GM12878 (cell line): ENCODE measurements around the gene ASTN1. TPM values are rescaled to one million over a fixed set of nuclear protein-coding genes. Genes with fewer than 3 reads are reported as not detected.

Experiments
- BCLAF1 ChIP-seq: fragments of 450-650 bp; IDR thresholded peaks from 2 replicates; pipeline ENCODE4 v1.6.1; 2017; ENCODE audit warnings: antibody characterized with exemption, mild to moderate bottlenecking, moderate library complexity
- E2F4 ChIP-seq: IDR thresholded peaks from 2 replicates; pipeline ENCODE4 v1.6.1; 2012; ENCODE audit warnings: low read depth, low read length, improper control_type of control experiment
- NR2C2 ChIP-seq: IDR thresholded peaks from 2 replicates; pipeline ENCODE4 v1.6.1; 2011; ENCODE audit warnings: borderline replicate concordance, low read depth; ENCODE audit not compliant: control insufficient read depth, insufficient read length
- SREBF1 ChIP-seq: IDR thresholded peaks from 2 replicates; pipeline ENCODE4 v1.6.1; 2012; ENCODE audit warnings: mild to moderate bottlenecking, low read length
- TCF12 ChIP-seq: IDR thresholded peaks from 2 replicates; pipeline ENCODE4 v1.6.1; 2011; ENCODE audit warnings: low read depth, mild to moderate bottlenecking, low read length
- polyA plus RNA-seq, 11 experiments: library from polyadenylated mRNA; depleted of rRNA in 4 of 11; unstranded in 6 of 11; stranded (reverse) in 5 of 11; fragments of >200 nt; fragmentation: Nextera tagmentation in 4 of 11; fragmentation: Illumina TruSeq in 1 of 11; extraction: Ambion mirVana in 4 of 11; extraction: Trizol in 1 of 11; gene quantifications; 1 replicate in 1 of 11; 2 replicates in 10 of 11; pipeline versions ENCODE4 v1.2.1 to v1.2.3, GENCODE V29; 2011 to 2016; ENCODE audit warnings: inconsistent platforms in 2 of 11, missing spikeins in 2 of 11, low read depth in 1 of 11
- total RNA-seq, 4 experiments: library from RNA; depleted of rRNA in 3 of 4; stranded (reverse); fragments of >200 nt in 3 of 4; fragmentation: Illumina TruSeq in 1 of 4; extraction: Trizol in 1 of 4; gene quantifications; 2 replicates each; pipeline versions ENCODE4 v1.2.1 to v1.2.3, GENCODE V29; 2013 to 2021
- TF ChIP-seq, protein P1 (sequence below): fragments of 450-650 bp; IDR thresholded peaks from 2 replicates; pipeline ENCODE4 v1.6.1; 2018; ENCODE audit warnings: borderline replicate concordance, mild to moderate bottlenecking; ENCODE audit not compliant: partially characterized antibody

ASTN1 gene
- total and polyA plus RNA-seq, 10 of the 15 experiments (the other 5 are each of a cell fraction or from before 2014, with no cell fraction given) = 0.04 TPM; not detected in 9

DNA sequence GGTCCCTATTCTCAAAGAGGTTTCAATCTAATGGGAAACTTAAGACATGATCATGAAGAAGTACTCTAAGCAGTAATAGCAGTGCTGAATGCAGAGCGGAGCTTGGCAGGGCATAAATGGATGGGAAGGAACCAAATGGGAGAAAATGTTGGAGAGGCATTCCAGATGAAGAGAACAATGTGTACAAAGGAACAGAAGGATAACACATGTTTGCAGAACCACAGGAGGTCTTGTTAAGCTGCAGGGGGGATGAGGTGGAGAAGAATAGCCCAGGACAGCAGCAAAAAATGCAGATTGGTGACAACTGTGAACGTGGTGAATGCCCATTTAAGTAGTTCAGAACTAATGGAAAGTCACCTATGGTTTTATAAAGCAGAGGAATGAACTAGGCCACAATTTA is 99.1 kb downstream of the ASTN1 start (continued):
- TF ChIP-seq, protein P1, sequence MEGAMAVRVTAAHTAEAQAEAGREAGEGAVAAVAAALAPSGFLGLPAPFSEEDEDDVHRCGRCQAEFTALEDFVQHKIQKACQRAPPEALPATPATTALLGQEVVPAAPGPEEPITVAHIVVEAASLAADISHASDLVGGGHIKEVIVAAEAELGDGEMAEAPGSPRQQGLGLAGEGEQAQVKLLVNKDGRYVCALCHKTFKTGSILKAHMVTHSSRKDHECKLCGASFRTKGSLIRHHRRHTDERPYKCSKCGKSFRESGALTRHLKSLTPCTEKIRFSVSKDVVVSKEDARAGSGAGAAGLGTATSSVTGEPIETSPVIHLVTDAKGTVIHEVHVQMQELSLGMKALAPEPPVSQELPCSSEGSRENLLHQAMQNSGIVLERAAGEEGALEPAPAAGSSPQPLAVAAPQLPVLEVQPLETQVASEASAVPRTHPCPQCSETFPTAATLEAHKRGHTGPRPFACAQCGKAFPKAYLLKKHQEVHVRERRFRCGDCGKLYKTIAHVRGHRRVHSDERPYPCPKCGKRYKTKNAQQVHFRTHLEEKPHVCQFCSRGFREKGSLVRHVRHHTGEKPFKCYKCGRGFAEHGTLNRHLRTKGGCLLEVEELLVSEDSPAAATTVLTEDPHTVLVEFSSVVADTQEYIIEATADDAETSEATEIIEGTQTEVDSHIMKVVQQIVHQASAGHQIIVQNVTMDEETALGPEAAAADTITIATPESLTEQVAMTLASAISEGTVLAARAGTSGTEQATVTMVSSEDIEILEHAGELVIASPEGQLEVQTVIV = no peak
- TF ChIP-seq SREBF1 = no peak
- no peak for TF ChIP-seq E2F4
- no peak for TF ChIP-seq NR2C2
- no peak for TF ChIP-seq TCF12
- no peak for TF ChIP-seq BCLAF1
